Endometrial microvascular endothelial cells (primary cell): ENCODE measurements around the gene BEND4. TPM values are rescaled to one million over a fixed set of nuclear protein-coding genes. Genes with fewer than 3 reads are reported as not detected.

Experiments
- in situ Hi-C: cut with HindIII; loops from 2 replicates; pipeline ENCODE4 v1.10.0; 2017; ENCODE audit warnings: low sequenced_read_pairs, low pct_unique_long_range_greater_than_20kb; ENCODE audit errors: inconsistent ontology term
- total RNA-seq: library from RNA; depleted of rRNA; stranded (reverse); fragments of >200 nt; gene quantifications from one replicate; pipeline ENCODE4 v1.2.3, GENCODE V29; 2015; ENCODE audit errors: inconsistent ontology term

The BEND4 gene
- total RNA-seq, 1 donor from 2014 or later, result 0.28 TPM

DNA sequence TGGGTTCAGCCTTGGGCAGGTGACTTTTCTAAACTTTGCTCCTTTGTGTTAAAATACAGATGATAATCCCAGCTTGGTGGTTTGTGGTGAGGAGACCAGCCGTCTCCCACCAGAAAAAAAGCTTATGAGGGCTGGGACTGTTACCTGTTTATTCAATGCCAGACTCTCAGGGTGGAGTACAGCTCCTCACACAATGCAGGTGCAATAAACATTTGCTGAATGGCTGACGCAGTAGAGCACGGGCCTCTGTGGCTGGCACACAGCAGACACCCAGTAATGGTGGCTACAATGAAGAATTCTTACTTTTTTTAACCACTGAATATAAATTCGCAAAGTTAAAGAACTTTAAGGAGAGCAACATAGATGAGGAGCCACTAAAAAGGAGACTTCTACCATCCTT, 30.2 kb downstream of the BEND4 start:
- in situ Hi-C loops, result no loop called here

DNA sequence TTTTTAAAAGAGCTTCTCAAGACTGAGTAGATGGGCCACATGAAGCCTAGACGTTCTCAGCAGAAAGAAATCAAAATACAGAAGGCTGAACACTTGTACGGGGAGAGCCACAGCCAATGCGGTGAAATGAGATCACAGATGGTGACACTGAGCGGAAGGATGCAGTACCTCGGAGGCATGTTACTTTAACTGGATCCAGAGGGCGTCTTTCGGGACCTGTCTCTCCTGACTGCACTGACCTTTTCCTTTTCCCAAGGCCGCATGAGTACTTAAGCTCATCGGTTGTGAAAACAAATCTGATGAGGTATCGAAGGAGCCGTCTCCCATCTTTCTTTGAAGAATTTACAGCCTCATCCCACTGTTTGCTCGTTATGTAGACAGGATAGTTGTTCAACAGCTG, 32.6 kb downstream of the BEND4 start:
- in situ Hi-C loops, result no loop called here

DNA sequence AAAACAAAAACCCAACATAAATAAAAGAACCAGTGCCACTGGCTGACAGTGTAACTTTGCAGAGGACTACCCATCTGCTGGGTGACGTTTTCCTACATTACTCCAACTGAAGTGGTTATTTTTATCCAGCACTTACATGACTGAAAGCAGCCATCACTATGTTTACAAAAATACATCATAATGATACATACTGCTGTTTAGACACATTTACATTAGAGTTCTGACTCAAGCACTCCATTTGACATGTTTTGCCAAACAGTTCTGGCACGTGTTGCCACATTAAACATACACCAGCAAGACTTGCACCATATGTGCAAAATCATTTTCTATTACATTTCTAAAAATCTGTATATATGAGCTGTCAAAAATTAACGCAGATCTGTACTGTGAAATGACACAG, 39.6 kb downstream of the BEND4 start:
- in situ Hi-C loops, result no loop called here

DNA sequence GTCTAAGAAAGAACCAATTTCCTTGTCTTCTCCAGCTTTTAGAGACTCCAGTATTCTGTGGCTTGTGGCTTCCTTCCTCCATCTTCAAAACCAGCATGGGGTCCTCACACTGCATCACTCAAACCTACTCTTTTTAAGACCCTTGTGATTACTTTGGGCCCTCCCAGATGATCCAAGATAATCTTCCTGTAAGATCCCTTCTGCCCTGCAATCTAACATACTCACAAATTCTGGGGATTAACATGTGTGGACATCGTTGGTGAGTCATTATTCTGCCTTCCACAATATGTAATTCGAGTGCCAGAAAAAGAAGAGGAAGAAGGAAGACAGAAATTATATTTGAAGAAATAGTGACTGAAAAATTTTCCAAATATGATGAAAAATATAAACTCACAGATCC, 47.9 kb downstream of the BEND4 start:
- in situ Hi-C loops, result no loop called here

DNA sequence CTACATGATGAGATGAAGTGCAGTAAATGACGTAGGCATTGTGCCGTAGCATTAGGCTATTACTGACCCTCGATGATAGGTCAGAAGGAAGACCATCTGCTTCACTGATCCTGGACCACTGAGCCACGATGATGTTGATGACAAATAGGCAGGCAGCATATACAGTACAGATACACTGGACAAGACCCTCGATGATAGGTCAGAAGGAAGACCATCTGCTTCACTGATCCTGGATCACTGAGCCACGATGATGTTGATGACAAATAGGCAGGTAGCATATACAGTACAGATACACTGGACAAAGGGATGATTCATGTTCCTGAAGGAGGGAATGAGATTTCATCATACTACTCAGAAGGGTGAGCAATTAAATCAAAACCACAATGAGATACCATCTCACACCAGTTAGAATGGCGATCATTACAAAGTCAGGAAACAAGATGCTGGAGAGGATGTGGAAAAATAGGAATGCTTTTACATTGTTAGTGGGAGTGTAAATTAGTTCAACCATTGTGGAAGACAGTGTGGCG, 50.9 kb downstream of the BEND4 start:
- in situ Hi-C loops, result no loop called here

DNA sequence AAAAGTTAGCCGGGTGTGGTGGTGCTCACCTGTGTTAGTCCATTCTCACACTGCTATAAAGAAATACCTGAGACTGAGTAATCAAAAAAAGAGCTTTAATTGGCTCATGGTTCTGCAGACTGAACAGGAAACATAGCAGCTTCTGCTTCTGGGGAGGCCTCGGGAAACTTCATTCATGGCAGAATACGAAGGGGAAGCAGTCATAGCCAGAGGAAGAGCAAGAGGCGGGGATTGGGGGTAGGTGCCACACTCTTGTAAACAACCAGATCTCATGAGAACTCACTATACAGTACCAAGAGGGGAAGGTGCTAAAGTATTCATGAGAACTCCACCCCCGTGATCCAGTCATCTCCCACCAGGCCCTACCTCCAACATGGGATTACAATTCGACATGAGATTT, 64.1 kb downstream of the BEND4 start:
- in situ Hi-C loops, result no loop called here

DNA sequence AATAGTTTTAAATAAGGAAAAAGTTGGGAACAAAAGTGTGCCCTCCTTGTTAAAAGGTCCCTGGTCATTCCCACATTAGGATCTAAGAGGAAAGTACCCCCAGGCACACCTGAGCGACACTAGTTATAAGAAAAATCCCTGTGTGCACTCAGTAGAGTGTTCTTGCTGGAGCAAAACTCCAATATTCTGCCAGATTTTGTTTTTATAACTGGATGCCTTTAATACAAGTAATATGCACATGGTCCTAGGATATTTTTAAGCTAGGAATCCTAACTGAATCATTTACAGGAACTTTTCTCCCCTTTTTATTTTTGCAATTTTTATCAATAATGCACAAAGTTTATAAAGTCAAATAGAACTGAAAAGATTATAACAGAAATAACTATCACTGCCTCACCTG, 68.6 kb downstream of the BEND4 start:
- in situ Hi-C loops, result no loop called here

DNA sequence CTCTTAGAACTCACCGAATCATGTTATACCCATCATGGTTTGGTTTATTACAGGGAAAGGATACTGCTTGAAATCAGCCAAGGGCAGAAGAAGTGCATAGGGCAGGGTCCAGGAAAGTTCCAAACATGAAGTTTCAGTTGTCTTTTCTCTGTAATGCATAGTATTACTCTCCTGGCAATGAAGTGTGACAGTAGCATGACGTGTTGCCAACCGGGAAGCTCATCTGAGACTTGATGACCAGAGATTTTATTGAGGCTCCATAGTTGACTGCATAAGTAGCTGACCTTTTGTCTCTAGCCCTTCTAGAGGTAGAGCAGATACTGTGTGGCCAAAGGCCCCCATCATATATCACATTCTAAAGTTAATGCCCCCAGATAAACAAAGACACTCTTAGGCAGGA, 72.1 kb downstream of the BEND4 start:
- in situ Hi-C loops, result no loop called here

DNA sequence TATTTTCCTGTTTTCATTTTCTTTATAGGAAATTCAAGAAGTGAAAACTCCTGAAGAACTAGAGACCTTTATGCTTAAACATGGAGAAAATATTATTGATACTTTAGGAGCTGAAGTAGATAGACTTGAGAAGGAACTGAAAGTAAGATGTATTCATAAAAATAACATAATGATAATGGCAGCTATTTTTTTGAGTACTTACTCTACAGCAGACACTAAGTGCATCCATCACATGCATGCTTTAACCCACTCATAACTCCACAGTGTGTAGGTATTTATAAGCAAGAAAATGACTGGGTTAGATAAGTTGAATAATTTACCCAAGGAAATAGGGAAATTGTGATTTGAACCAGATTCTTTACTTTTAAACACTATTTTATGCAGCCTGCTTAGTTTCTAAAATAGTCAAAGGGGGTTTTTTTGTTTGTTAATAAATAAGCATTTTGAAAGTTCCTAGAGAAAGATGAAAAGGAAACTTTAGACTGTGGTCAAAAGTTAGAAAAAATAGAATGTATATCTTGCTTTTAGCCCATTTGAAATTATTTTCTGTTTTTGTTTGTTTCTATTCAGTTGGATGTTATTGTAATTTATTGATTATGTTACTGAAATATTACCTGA, 74.2 kb downstream of the BEND4 start:
- in situ Hi-C loops, result no loop called here

DNA sequence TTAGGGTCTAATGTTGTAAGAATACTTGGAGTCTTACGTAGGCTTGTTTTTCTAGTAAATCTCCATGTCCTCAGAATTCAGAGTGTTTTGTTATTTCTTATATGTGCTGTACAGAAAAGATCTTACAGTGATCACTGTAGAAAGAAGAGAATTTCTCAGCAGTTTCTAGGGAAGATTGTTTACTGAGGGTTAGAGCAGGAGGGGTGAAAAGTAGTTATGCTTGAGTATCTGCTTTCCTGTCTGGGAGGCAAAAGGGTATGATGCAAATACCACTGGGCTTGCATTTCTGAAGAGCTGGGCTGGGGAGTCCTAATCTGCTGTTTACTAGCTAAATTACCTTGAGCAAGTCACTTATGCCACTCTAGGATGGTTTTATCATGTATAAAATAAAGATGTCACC, 78.2 kb downstream of the BEND4 start:
- in situ Hi-C loops, result no loop called here

DNA sequence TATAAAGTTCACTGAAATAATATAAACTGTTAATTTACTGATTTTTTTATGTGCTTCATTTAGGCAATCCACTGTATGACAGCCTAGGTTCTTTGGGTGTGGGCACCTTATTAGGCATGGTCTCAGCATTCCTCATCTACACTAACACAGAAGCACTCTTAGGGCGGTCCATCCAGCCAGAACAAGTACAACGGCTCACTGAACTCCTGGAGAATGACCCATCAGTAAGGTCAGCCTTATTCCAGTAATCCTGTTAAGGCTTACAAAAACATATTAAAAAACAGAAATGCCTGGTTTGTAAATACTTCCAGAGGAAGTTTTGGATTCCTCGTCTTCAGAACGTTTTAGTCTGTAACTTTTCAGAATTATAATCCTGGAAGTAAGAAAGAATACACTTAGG, 82.0 kb downstream of the BEND4 start:
- in situ Hi-C loops, result no loop called here

DNA sequence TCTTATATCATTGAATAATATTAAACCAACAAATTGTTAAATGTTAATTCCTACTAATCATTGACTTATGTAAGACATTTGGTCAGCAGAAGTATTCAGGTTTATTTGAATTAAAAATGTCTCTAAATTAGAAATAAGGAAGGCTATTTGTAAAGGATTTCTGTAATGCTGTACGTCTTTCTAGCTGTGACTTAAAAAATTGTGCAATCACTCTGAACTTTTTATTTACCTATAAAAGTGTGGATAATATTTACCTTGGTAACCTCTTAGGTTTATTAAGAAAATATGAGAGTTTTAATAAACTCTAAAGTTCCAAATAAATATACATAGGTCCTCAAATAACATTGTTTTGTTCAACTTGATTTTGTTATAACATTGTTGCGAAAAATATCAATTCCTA, 85.2 kb downstream of the BEND4 start:
- in situ Hi-C loops, result no loop called here

DNA sequence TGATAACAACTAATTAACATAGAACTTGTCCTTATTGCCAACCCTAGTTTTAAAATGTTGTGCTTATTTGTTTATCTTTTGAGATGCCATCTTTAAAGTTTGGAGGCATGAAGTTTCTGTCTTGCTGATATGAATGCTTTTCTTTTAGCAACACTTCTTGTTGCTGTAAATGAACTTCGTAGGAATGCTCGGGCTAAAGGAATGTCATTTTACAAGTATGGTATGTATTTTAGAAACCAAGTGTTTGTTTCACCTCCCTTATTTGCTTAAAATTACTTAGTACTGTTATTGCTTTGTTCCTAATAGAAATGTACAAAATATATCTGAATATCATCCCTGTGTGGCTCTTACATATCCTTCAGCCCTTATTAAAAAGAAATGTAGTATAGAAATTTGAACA, 86.1 kb downstream of the BEND4 start:
- in situ Hi-C loops, result no loop called here

Other genes starting within 250 kb of the BEND4 start
- 59.8 TPM for gene TMEM33, start 217.2 kb downstream of the BEND4 start, total RNA-seq
- gene DCAF4L1, start 170.9 kb downstream of the BEND4 start, total RNA-seq, result 0.56 TPM
- gene SLC30A9, start 162.1 kb downstream of the BEND4 start, total RNA-seq, result 43.9 TPM
- 12.6 TPM for gene SHISA3, start 244.8 kb upstream of the BEND4 start, total RNA-seq